ENCODE results near the gene ACP7. TPM values are rescaled to one million over a fixed set of nuclear protein-coding genes. Genes with fewer than 3 reads are reported as not detected.

The ACP7 gene
- total and polyA plus RNA-seq, 2 of the 8 experiments (the other 6 are each of a cell fraction or from before 2014, with no cell fraction given), result 0.27 to 0.50 TPM

DNA sequence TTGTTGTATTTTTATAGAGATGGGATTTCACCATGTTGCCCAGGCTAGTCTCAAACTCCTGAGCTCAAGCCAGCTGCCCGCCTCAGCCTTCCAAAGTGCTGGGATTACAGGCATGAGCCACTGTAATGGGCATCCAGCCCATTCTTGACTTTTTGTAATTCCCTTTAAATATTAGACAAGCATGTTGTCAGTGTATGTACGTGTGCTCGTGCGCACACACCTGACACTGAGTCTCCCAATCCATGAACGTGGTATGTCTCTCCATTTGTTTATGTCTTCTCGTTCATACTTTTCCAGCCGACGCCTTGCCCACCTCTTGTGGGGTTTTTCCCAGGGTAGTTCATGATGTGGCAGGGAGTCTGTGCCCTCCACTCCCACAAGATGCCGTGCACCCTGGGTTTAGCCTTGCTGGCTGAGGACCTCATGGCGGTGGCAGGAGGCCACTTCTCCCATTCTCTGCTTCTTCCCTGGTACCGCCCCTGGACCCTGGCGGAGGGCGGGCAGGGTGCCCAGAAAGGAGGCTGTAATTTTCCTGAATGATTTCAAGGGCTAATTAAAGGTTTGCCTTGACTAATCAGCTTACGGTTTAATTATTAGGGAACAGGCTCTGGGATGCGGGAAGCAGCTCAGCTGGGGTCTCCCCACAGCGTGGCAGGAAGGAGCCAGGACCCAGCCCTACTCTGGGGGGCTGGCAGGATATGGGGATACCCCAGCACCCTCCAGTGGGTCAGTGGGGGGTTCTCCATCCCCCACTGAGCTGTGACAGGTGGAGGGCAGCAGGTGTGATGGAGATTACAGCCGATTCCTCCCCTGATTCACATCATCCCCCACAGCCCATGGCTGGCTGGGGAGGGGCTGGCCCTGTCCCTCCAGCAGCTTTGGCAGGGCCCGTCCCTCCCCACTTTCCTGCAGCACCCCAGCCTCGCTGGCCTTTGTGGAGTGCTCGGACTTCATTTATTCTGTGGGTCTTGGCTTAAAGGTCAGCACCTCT, 54.3 kb downstream of the ACP7 start:
- Histone ChIP-seq H3K79me2 (ENCODE audit: control insufficient read depth in 1 of 2, insufficient read depth in 2 of 2, low read length in 2 of 2) (peaks cover 2 to 89% of the 10 kb centered on the region in 2 experiments; a peak in 3 of 4 replicates), H2AFZ (ENCODE audit: low read length) (no peak overlapping the region), H2AK5ac (ENCODE audit: low read depth, low read length) (peak overlapping the region; percentile 75; the same call in 1 of the 2 replicates), H3K9me3 (ENCODE audit: insufficient read depth in 2 of 2, low read depth in 1 of 2, low read length in 1 of 2) (no peaks in the 10 kb centered on the region), H3K4me1 (replicated peaks in 1 of 4; ENCODE audit: control insufficient read depth in 3 of 4, insufficient read depth in 4 of 4, low read length in 3 of 4) (peaks cover 21 to 58% (median 42%) of the 10 kb centered on the region in 4 experiments), H3K14ac (ENCODE audit: insufficient read length) (no peak overlapping the region), H2BK5ac (ENCODE audit: low read depth, low read length) (peak overlapping the region; percentile 88; the same call in 1 of the 2 replicates), H3K4me2 (ENCODE audit: insufficient read depth in 1 of 2, low read depth in 2 of 2, low read length in 2 of 2) (peak overlapping the region; percentile 49 to 68), H4K8ac (ENCODE audit: extremely low read depth, insufficient read depth, low read length) (peak overlapping the region; percentile 7; the same call in 1 of the 2 replicates), H3K56ac (replicated peaks; ENCODE audit: insufficient read length, low read depth, low read length) (no peak overlapping the region), H3K4me3 (ENCODE audit: extremely low read depth in 1 of 4, insufficient read depth in 2 of 4, low read depth in 3 of 4, low read length in 4 of 4) (peak overlapping the region in 1 of 4 experiments; percentile 22; a peak in 1 of 8 replicates), H3K9ac (replicated peaks in 1 of 4; ENCODE audit: extremely low read depth in 1 of 4, low read depth in 3 of 4, low read length in 3 of 4) (no peak overlapping the region), H2BK15ac (ENCODE audit: low read length) (peak overlapping the region; percentile 92), H3K27ac (ENCODE audit: low read depth, low read length) (peak overlapping the region; percentile 21; the same call in 1 of the 2 replicates), H3K79me1 (ENCODE audit: low read depth, low read length) (peaks cover 37% of the 10 kb centered on the region), H3K4ac (replicated peaks; ENCODE audit: insufficient read length, low read depth, low read length) (peak overlapping the region; percentile 80), H2BK12ac (ENCODE audit: low read depth, low read length) (peak overlapping the region; percentile 95; the same call in 1 of the 2 replicates), H3K18ac (ENCODE audit: extremely low read depth, low read length) (peak overlapping the region; percentile 87), H2BK20ac (ENCODE audit: low read length) (peak overlapping the region; percentile 93), H3K23ac (ENCODE audit: insufficient read length) (no peak overlapping the region), H2BK120ac (replicated peaks; ENCODE audit: low read depth, low read length) (no peak overlapping the region), H4K20me1 (replicated peaks in 1 of 2; ENCODE audit: control insufficient read depth in 1 of 2, insufficient read depth in 2 of 2, low read length in 2 of 2) (peaks cover 2 to 8% of the 10 kb centered on the region in 2 experiments), H4K5ac (ENCODE audit: insufficient read length, low read depth, low read length) (no peak overlapping the region), H3K27me3 (replicated peaks in 1 of 4; ENCODE audit: control insufficient read depth in 3 of 4, extremely low read depth in 1 of 4, insufficient read depth in 3 of 4, low read length in 3 of 4) (no peaks in the 10 kb centered on the region), H3K23me2 (ENCODE audit: low read depth, low read length) (no peaks in the 10 kb centered on the region; the same call in 1 of the 2 replicates), H3K36me3 (ENCODE audit: control insufficient read depth in 2 of 4, insufficient read depth in 4 of 4, low read length in 3 of 4) (no peaks in the 10 kb centered on the region), H4K91ac (replicated peaks; ENCODE audit: insufficient read length, low read length) (peak overlapping the region; percentile 57)
- FAIRE-seq, result no peak
- 78% methylated on average over 20 of the region's 20 CpGs; no CpG with 5 or more reads in 1 of the 2 experiments for WGBS, 2 experiments (ENCODE audit: extremely low coverage in 1 of 2, insufficient coverage in 1 of 2, insufficient read length in 1 of 2, insufficient replicate concordance in 2 of 2, low coverage in 1 of 2, low lambda C conversion rate in 2 of 2, missing lambda C conversion rate in 1 of 2)
- CTCF ChIA-PET (ENCODE audit: partially characterized antibody), result interaction anchor here (1.3 to 2.7 kb wide), 4 partner anchors 14 to 37 kb away, joined by 3 to 8 read pairs (median 4); no protein-coding TSS in a partner anchor
- POLR2A ChIA-PET (ENCODE audit: partially characterized antibody), result interaction anchor here (0.7 to 2.2 kb wide), 7 partner anchors 9 to 29 kb away, joined by 3 to 9 read pairs (median 3); partner anchors contain the start of gene PAK4
- no peak for DNase-seq (ENCODE audit: low read depth in 1 of 2, low spot score in 2 of 2)
- TF ChIP-seq SIX5 (IDR thresholded peaks at IDR 0.05; ENCODE audit: low read depth, low read length), result no peak
- no peak for TF ChIP-seq EZH2 (IDR thresholded peaks at IDR 0.05; ENCODE audit: low read depth, low read length, severe bottlenecking)
- TF ChIP-seq, protein P1, sequence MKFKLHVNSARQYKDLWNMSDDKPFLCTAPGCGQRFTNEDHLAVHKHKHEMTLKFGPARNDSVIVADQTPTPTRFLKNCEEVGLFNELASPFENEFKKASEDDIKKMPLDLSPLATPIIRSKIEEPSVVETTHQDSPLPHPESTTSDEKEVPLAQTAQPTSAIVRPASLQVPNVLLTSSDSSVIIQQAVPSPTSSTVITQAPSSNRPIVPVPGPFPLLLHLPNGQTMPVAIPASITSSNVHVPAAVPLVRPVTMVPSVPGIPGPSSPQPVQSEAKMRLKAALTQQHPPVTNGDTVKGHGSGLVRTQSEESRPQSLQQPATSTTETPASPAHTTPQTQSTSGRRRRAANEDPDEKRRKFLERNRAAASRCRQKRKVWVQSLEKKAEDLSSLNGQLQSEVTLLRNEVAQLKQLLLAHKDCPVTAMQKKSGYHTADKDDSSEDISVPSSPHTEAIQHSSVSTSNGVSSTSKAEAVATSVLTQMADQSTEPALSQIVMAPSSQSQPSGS (IDR thresholded peaks at IDR 0.05; ENCODE audit: low read length), result no peak
- no peak for TF ChIP-seq CBX5 (IDR thresholded peaks at IDR 0.05; ENCODE audit: low read depth, low read length)
- TF ChIP-seq YY1 (IDR thresholded peaks at IDR 0.05; ENCODE audit: low read depth, low read length), result no peak
- TF ChIP-seq RFX5 (IDR thresholded peaks at IDR 0.05; ENCODE audit: borderline replicate concordance, low read depth, low read length), result no peak
- TF ChIP-seq HDAC2 (IDR thresholded peaks at IDR 0.05; ENCODE audit: borderline replicate concordance in 1 of 2, low read depth in 2 of 2, low read length in 2 of 2), result no peak
- no peak for TF ChIP-seq RBBP5 (IDR thresholded peaks at IDR 0.05; ENCODE audit: borderline replicate concordance, low read depth, low read length)
